Activated naive CD8-positive, alpha-beta T cell treated with anti-CD3 and anti-CD28 coated beads, Interleukin-2, amount 10 ng/mL, durations not matched to agents 7 days and 5 days (primary cell): ENCODE data around the gene ADISSP. TPM values are rescaled to one million over a fixed set of nuclear protein-coding genes. Genes with fewer than 3 reads are reported as not detected.
A peak's percentile ranks its signal among the peaks of the same experiment; 100 is the strongest.

Source experiments
- ATAC-seq: fragments of 150-1000 bp; cut with Tn5 transposase; one replicate; pipeline ENCODE4 v1.10.0; 2021; ENCODE audit warnings: low read depth, moderate library complexity
- POLR2A ChIA-PET: fragments of 350-600 bp; sonication (Branson Sonifier 250); formaldehyde crosslinking; loops from one replicate; lab custom pipeline; 2021; ENCODE audit warnings: antibody characterized with exemption; lab: Charles Lee
- DNase-seq: peaks from one replicate; pipeline ENCODE4 v3.0.0; 2021
- H3K27ac Mint-ChIP-seq: one replicate; pipeline ENCODE4 v1.8.0; 2022; ENCODE audit warnings: mild to moderate bottlenecking, mixed read lengths
- H3K27me3 Mint-ChIP-seq: one replicate; pipeline ENCODE4 v1.8.0; 2022; ENCODE audit warnings: mild to moderate bottlenecking, moderate library complexity, mixed read lengths
- H3K36me3 Mint-ChIP-seq: one replicate; pipeline ENCODE4 v1.8.0; 2021; ENCODE audit warnings: mild to moderate bottlenecking, mixed read lengths
- H3K4me1 Mint-ChIP-seq: one replicate; pipeline ENCODE4 v1.8.0; 2021; ENCODE audit warnings: mixed read lengths
- H3K4me3 Mint-ChIP-seq: one replicate; pipeline ENCODE4 v1.8.0; 2022; ENCODE audit warnings: mild to moderate bottlenecking, moderate library complexity, mixed read lengths
- H3K9me3 Mint-ChIP-seq: one replicate; pipeline ENCODE4 v1.8.0; 2021; ENCODE audit warnings: mixed read lengths
- total RNA-seq, 2 experiments: library from RNA; stranded (reverse); gene quantifications; one replicate each; pipeline ENCODE4 v1.2.3, GENCODE V29; 2021

ADISSP gene
- total RNA-seq, 2 experiments from 2014 or later: 21.9 to 22.1 TPM

DNA sequence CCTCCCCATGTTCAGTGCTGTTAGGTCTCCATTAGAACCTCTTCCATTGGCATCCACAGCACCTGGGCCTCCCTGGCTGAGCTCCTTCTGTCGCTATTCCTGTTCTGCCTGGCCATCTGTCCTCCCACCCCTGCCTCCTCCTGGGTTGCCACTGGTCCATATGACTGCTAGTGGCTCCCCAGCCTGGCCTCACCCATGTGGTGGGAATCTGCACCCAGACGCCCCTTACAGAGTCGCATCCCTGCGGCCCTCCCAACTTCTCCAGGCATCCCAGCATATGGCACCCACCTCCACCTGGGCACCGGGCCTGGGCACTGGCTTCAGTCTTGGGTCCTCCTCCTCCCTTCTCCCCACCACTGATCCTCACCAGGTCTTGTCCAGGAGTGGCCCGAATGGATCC is 36.3 kb upstream of the ADISSP start:
- DNase-seq (no peak), ATAC-seq (no peak)
- POLR2A ChIA-PET: no interaction called here
- no peaks in the 10 kb centered on the region for H3K27me3 Mint-ChIP-seq
- peaks cover 51% of the 10 kb centered on the region for H3K4me1 Mint-ChIP-seq
- H3K4me3 Mint-ChIP-seq: no peak overlapping the region
- H3K27ac Mint-ChIP-seq: peak overlapping the region; percentile 57
- H3K36me3 Mint-ChIP-seq: peaks cover 48% of the 10 kb centered on the region
- H3K9me3 Mint-ChIP-seq: no peaks in the 10 kb centered on the region

GRCh38 chr20:3803289-3803688 is 35.7 kb upstream of the ADISSP start:
- Mint-ChIP-seq H3K27ac (peak overlapping the region; percentile 57), H3K4me1 (peaks cover 57% of the 10 kb centered on the region), H3K9me3 (no peaks in the 10 kb centered on the region), H3K27me3 (no peaks in the 10 kb centered on the region), H3K4me3 (no peak overlapping the region), H3K36me3 (peaks cover 53% of the 10 kb centered on the region)
- POLR2A ChIA-PET: no interaction called here
- ATAC-seq (no peak), DNase-seq (no peak)

DNA sequence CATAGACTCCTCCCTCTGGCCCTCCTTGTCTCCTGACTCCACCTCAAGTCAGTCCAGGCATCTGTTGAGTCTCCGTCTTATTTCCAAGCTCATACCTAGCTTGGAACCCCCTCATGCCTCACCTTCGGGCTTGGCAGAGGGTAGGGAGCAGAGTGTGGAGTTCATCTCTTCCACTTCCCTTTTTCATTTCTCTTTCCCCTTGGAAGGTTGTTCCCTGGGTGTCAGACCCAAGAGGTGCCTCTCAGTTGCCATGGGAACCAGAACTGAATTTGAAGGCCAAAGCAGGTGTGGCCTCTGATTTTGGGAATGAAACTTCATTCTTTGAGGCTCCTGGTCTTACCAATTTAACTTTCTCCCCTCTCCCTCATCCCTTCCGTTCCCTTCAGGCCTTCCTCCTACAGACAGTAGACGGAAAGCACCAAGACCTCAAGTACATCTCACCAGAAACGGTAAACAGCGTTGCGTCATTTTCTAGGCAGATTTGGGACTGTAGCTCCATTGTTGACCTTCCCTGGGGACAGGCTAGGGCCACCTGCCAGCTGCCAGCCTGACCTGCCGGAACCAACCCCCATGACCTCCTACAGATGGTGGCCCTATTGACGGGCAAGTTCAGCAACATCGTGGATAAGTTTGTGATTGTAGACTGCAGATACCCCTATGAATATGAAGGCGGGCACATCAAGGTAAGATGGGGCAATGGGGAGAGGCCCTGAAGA is 35.1 kb upstream of the ADISSP start:
- Mint-ChIP-seq H3K9me3 (no peaks in the 10 kb centered on the region), H3K4me3 (no peak overlapping the region), H3K4me1 (peaks cover 59% of the 10 kb centered on the region), H3K27me3 (no peaks in the 10 kb centered on the region), H3K36me3 (peaks cover 58% of the 10 kb centered on the region), H3K27ac (peak overlapping the region; percentile 71)
- ATAC-seq (no peak), DNase-seq (no peak)
- POLR2A ChIA-PET: no interaction called here

- DNase-seq (no peak), ATAC-seq (no peak)
- H3K9me3 Mint-ChIP-seq: no peaks in the 10 kb centered on the region
- H3K27me3 Mint-ChIP-seq: no peaks in the 10 kb centered on the region
- H3K27ac Mint-ChIP-seq: no peak overlapping the region
- H3K36me3 Mint-ChIP-seq: peaks cover 61% of the 10 kb centered on the region
- peaks cover 55% of the 10 kb centered on the region for H3K4me1 Mint-ChIP-seq
- POLR2A ChIA-PET: interaction anchor here (4.6 kb wide), 1 partner anchor 10 kb away, joined by 59 read pairs; no protein-coding TSS in a partner anchor
- no peak overlapping the region for H3K4me3 Mint-ChIP-seq
These were observed 34.3 kb upstream of the ADISSP start for GRCh38 chr20:3801846-3802245.

- Mint-ChIP-seq H3K9me3 (no peaks in the 10 kb centered on the region), H3K4me3 (no peak overlapping the region), H3K36me3 (peaks cover 59% of the 10 kb centered on the region), H3K27me3 (no peaks in the 10 kb centered on the region), H3K4me1 (peaks cover 52% of the 10 kb centered on the region), H3K27ac (peak overlapping the region; percentile 11)
- DNase-seq (no peak), ATAC-seq (no peak)
- POLR2A ChIA-PET: interaction anchor here (1.0 to 4.6 kb wide), 5 partner anchors 11 to 19 kb away, joined by 3 to 59 read pairs (median 9); partner anchors contain the start of genes AP5S1 and CENPB
These were observed 33.7 kb upstream of the ADISSP start for GRCh38 chr20:3801299-3801698.

- no peaks in the 10 kb centered on the region for H3K27me3 Mint-ChIP-seq
- H3K4me1 Mint-ChIP-seq: peaks cover 49% of the 10 kb centered on the region
- ATAC-seq: no peak
- no peak overlapping the region for H3K4me3 Mint-ChIP-seq
- peaks cover 56% of the 10 kb centered on the region for H3K36me3 Mint-ChIP-seq
- POLR2A ChIA-PET: interaction anchor here (1.0 to 4.6 kb wide), 5 partner anchors 11 to 19 kb away, joined by 3 to 59 read pairs (median 9); partner anchors contain the start of genes AP5S1 and CENPB
- no peak for DNase-seq
- H3K9me3 Mint-ChIP-seq: no peaks in the 10 kb centered on the region
- peak overlapping the region; percentile 11 for H3K27ac Mint-ChIP-seq
These were observed 33.3 kb upstream of the ADISSP start for GRCh38 chr20:3800878-3801260.

DNA sequence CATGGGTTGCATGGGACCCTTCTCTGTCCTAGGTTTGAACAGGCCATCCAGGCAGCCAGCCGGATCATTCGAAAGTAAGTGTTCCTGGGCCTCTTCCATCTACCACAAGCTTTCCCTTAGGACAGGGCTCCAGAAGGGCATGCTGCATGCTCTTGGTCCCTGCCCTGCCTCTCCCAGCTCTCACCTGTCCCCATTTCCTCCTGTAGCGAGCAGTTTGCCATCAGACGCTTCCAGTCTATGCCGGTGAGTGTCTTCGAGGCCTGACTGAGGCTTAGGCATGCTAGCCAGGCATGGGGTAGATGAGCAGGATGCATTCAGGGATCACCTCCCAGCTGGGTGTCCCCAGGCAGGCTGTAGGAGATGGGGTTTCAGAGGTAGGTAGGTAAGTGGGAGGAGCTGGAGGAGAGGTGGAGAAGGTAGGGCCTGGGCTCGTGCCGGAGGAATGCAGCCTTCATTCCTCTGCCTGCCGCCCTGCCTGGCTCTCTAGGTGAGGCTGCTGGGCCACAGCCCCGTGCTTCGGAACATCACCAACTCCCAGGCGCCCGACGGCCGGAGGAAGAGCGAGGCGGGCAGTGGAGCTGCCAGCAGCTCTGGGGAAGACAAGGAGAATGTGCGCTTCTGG is 32.8 kb upstream of the ADISSP start:
- H3K27me3 Mint-ChIP-seq: no peaks in the 10 kb centered on the region
- H3K4me1 Mint-ChIP-seq: peaks cover 50% of the 10 kb centered on the region
- peak overlapping the region; percentile 84 for H3K27ac Mint-ChIP-seq
- peaks cover 54% of the 10 kb centered on the region for H3K36me3 Mint-ChIP-seq
- peak overlapping the region; percentile 90 for H3K4me3 Mint-ChIP-seq
- DNase-seq: no peak
- H3K9me3 Mint-ChIP-seq: no peaks in the 10 kb centered on the region
- POLR2A ChIA-PET: interaction anchor here (1.0 to 4.6 kb wide), 7 partner anchors 9 to 20 kb away, joined by 3 to 59 read pairs (median 7); partner anchors contain the start of genes AP5S1 and CENPB
- no peak for ATAC-seq

GRCh38 chr20:3798908-3799248 is 31.3 kb upstream of the ADISSP start:
- POLR2A ChIA-PET: interaction anchor here (1.0 to 4.6 kb wide), 6 partner anchors 11 to 22 kb away, joined by 7 to 59 read pairs (median 11); partner anchors contain the start of genes AP5S1 and CENPB
- Mint-ChIP-seq H3K27ac (peak overlapping the region; percentile 84), H3K4me3 (peak overlapping the region; percentile 90), H3K4me1 (peaks cover 44% of the 10 kb centered on the region), H3K36me3 (peaks cover 42% of the 10 kb centered on the region), H3K9me3 (no peaks in the 10 kb centered on the region), H3K27me3 (no peaks in the 10 kb centered on the region)
- DNase-seq: no peak
- no peak for ATAC-seq

GRCh38 chr20:3798373-3798768 is 30.8 kb upstream of the ADISSP start:
- Mint-ChIP-seq H3K4me1 (peaks cover 43% of the 10 kb centered on the region), H3K27ac (peak overlapping the region; percentile 84), H3K27me3 (no peaks in the 10 kb centered on the region), H3K9me3 (no peaks in the 10 kb centered on the region), H3K4me3 (peak overlapping the region; percentile 90), H3K36me3 (peaks cover 37% of the 10 kb centered on the region)
- DNase-seq (no peak), ATAC-seq (no peak)
- POLR2A ChIA-PET: interaction anchor here (0.7 to 4.6 kb wide), 4 partner anchors 14 to 258 kb away, joined by 4 to 59 read pairs (median 8); no protein-coding TSS in a partner anchor

- peak overlapping the region; percentile 90 for H3K4me3 Mint-ChIP-seq
- H3K36me3 Mint-ChIP-seq: peaks cover 35% of the 10 kb centered on the region
- POLR2A ChIA-PET: interaction anchor here (0.7 to 4.6 kb wide), 6 partner anchors 14 to 258 kb away, joined by 3 to 59 read pairs (median 8); partner anchors contain the start of gene ADISSP
- DNase-seq: peak; percentile 69
- no peaks in the 10 kb centered on the region for H3K9me3 Mint-ChIP-seq
- H3K4me1 Mint-ChIP-seq: peaks cover 40% of the 10 kb centered on the region
- H3K27ac Mint-ChIP-seq: peak overlapping the region; percentile 84
- H3K27me3 Mint-ChIP-seq: no peaks in the 10 kb centered on the region
- peak; percentile 41 for ATAC-seq
These were observed 30.2 kb upstream of the ADISSP start for GRCh38 chr20:3797592-3798372.

GRCh38 chr20:3797226-3797545 is 29.6 kb upstream of the ADISSP start:
- no peak for ATAC-seq
- Mint-ChIP-seq H3K4me3 (peak overlapping the region; percentile 90), H3K9me3 (no peaks in the 10 kb centered on the region), H3K27ac (peak overlapping the region; percentile 84), H3K4me1 (peaks cover 36% of the 10 kb centered on the region), H3K36me3 (peaks cover 30% of the 10 kb centered on the region), H3K27me3 (no peaks in the 10 kb centered on the region)
- POLR2A ChIA-PET: interaction anchor here (0.8 to 2.9 kb wide), 3 partner anchors 23 to 48 kb away, joined by 3 to 16 read pairs (median 8); partner anchors contain the start of genes ADISSP and AP5S1
- peak; percentile 37 for DNase-seq

GRCh38 chr20:3796477-3797225 is 29.1 kb upstream of the ADISSP start:
- H3K36me3 Mint-ChIP-seq: peaks cover 30% of the 10 kb centered on the region
- H3K4me1 Mint-ChIP-seq: peaks cover 36% of the 10 kb centered on the region

More at GRCh38 chr20:3796477-3797225, 29.1 kb upstream of the ADISSP start:
- Mint-ChIP-seq H3K4me3 (peak overlapping the region; percentile 90), H3K9me3 (no peaks in the 10 kb centered on the region), H3K27ac (peak overlapping the region; percentile 84), H3K27me3 (no peaks in the 10 kb centered on the region)
- POLR2A ChIA-PET: interaction anchor here (0.6 to 2.9 kb wide), 8 partner anchors 9 to 107 kb away, joined by 3 to 16 read pairs (median 8); partner anchors contain the start of genes ADISSP, AP5S1 and CENPB
- no peak for DNase-seq
- ATAC-seq: no peak
